ENCODE data around the gene NLGN1. TPM values are rescaled to one million over a fixed set of nuclear protein-coding genes. Genes with fewer than 3 reads are reported as not detected.

Gene NLGN1
- total RNA-seq, 4 donors from 2014 or later, result 2.2 to 5.8 (median 3.0) TPM

DNA sequence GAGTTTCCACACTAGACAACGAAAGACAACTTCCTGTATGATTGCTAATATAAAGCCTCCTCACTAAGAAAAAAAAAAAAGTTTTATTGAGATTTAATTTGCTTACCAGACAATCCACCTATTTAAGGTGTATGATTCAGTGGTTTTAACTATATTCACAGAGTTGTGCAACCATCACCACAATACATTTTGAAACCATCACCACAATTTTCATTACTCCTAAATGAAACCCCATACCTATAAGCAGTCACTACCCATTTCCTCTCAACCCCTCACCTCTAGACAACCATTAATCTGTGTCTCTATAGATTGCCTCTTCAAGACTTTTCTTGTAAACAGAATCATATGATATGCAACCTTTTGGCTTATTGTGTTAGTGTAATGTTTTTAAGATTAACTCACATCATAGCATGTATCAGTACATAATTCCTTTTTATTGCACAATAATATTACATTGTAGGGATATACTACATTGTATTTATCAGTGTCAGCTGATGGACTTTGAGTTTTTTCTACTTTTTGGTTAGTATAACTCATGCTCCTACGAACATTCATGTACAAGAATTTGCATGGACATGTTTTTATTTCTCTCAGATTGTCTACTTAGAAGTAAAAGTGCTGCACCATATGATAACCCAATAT lies 339.7 kb downstream of the NLGN1 start:
- Histone ChIP-seq H3K9me3 (no peaks in the 10 kb centered on the region), H3K27ac (no peak overlapping the region), H3K36me3 (no peaks in the 10 kb centered on the region), H3K4me1 (no peaks in the 10 kb centered on the region), H3K4me3 (no peak overlapping the region), H3K27me3 (no peaks in the 10 kb centered on the region)
- WGBS, result 65% methylated on average over 2 of the region's 2 CpGs
- TF ChIP-seq POLR2A (IDR thresholded peaks at IDR 0.05), result no peak
- TF ChIP-seq EP300 (IDR thresholded peaks at IDR 0.05), result no peak
- TF ChIP-seq, protein P1, sequence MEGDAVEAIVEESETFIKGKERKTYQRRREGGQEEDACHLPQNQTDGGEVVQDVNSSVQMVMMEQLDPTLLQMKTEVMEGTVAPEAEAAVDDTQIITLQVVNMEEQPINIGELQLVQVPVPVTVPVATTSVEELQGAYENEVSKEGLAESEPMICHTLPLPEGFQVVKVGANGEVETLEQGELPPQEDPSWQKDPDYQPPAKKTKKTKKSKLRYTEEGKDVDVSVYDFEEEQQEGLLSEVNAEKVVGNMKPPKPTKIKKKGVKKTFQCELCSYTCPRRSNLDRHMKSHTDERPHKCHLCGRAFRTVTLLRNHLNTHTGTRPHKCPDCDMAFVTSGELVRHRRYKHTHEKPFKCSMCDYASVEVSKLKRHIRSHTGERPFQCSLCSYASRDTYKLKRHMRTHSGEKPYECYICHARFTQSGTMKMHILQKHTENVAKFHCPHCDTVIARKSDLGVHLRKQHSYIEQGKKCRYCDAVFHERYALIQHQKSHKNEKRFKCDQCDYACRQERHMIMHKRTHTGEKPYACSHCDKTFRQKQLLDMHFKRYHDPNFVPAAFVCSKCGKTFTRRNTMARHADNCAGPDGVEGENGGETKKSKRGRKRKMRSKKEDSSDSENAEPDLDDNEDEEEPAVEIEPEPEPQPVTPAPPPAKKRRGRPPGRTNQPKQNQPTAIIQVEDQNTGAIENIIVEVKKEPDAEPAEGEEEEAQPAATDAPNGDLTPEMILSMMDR (IDR thresholded peaks at IDR 0.05), result no peak
- no peak for TF ChIP-seq POLR2AphosphoS5 (IDR thresholded peaks at IDR 0.05)
- DNase-seq (ENCODE audit: low spot score in 2 of 2), result no peak

DNA sequence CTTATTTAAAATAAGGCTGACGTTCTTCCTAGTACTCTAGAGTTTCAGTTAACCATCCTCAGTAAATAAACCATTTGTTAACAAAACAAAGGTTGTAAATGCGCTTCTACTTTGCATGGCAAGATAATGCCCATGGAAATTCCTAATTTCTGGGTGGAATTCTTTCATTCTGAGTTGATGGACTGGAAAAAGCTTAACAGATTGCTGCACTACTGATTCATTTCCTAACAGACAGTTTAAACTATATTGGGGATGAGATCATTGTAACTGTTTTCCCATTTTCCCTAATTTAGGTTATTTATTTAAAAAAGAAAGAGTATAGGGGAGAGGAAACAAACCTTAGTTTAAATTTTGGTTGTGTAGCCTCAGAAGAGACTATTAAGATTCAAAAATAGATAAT lies 342.2 kb downstream of the NLGN1 start:
- Histone ChIP-seq H3K36me3 (no peaks in the 10 kb centered on the region), H3K27me3 (no peaks in the 10 kb centered on the region), H3K9me3 (no peaks in the 10 kb centered on the region), H3K27ac (no peak overlapping the region), H3K4me1 (peaks cover 8% of the 10 kb centered on the region), H3K4me3 (no peak overlapping the region)
- WGBS, result 92% methylated on average over 2 of the region's 2 CpGs
- no peak for TF ChIP-seq EP300 (IDR thresholded peaks at IDR 0.05)
- no peak for DNase-seq (ENCODE audit: low spot score in 2 of 2)

DNA sequence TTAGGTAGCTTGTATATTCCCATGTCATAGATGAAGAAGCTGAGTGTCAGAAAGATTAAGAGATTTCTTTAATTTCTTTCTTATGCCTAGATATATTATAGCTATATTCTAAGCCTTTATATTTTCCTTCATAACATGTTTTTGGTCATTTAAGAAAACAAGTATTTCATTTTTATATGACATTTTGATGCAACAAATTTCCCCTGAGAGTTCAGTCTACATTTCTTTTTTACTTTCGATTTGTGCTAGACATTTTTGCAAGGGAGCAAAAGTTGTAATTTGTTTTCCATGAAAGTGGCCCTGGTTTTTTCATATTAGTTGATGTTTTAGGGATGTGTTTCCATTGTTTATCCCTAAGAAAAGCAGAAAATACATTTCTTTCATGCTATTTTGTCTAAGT lies 344.9 kb downstream of the NLGN1 start:
- H3K4me3 ChIP-seq, result peak overlapping the region; percentile 5
- no peak for TF ChIP-seq POLR2AphosphoS5 (IDR thresholded peaks at IDR 0.05)
- no peak for TF ChIP-seq POLR2A (IDR thresholded peaks at IDR 0.05)
- TF ChIP-seq, protein P1 (IDR thresholded peaks at IDR 0.05), result no peak
- TF ChIP-seq EP300 (IDR thresholded peaks at IDR 0.05), result no peak

DNA sequence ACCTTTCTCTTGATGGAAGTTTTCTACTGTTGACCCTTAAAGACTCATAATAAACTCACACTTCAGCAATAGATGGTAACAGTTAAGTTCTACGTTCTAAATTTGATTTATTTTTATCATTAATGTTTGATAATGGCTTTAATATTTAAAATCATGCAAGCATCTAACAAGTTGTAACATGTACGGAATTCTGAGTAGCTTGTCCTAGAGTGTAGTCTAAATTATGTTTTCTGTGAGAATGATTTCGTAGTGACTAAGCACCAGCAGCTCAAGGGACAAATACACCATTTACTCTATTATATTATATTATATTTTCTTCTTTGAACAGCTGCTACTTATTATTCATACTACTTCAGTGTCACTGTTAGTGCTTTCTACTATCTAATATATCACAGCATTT lies 345.6 kb downstream of the NLGN1 start:
- no peak for TF ChIP-seq EP300 (IDR thresholded peaks at IDR 0.05)
- TF ChIP-seq, protein P1 (IDR thresholded peaks at IDR 0.05), result no peak
- TF ChIP-seq POLR2AphosphoS5 (IDR thresholded peaks at IDR 0.05), result no peak
- TF ChIP-seq POLR2A (IDR thresholded peaks at IDR 0.05), result no peak
- no peak for DNase-seq (ENCODE audit: low spot score in 2 of 2)
- Histone ChIP-seq H3K9me3 (no peaks in the 10 kb centered on the region), H3K4me3 (peak overlapping the region; percentile 5), H3K27ac (no peak overlapping the region), H3K36me3 (no peaks in the 10 kb centered on the region), H3K27me3 (no peaks in the 10 kb centered on the region), H3K4me1 (peaks cover 8% of the 10 kb centered on the region)
- 34% methylated on average over 3 of the region's 3 CpGs for WGBS

More for the DNA sequence above, 344.9 kb downstream of the NLGN1 start:
- Histone ChIP-seq H3K27me3 (no peaks in the 10 kb centered on the region), H3K4me1 (peaks cover 8% of the 10 kb centered on the region), H3K9me3 (no peaks in the 10 kb centered on the region), H3K36me3 (no peaks in the 10 kb centered on the region), H3K27ac (no peak overlapping the region)
- 46% methylated on average over 1 of the region's 1 CpG for WGBS
- DNase-seq (ENCODE audit: low spot score in 2 of 2), result no peak

DNA sequence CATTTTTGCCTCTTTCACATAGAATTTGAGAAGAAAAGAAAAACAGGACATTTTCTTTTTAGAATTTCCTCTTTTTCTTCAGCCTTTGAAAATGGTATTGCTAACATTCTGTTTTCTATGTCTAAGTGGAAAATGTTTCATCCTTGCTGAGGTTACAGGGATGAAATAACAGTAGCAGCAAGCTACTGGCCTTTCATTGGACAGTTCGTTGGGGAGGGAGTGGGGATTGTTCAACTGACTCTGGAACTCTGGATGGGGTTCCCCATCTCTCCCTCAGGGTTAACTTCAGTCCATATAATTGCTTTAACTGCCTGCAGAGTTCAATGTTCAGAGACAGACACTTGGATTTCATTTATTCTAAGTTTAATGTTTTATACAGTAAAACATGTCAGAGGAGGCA lies 346.0 kb downstream of the NLGN1 start:
- H3K27ac ChIP-seq, result no peak overlapping the region
- no peak overlapping the region for H3K4me3 ChIP-seq
- H3K36me3 ChIP-seq, result no peaks in the 10 kb centered on the region
- WGBS, result 47% methylated on average over 1 of the region's 1 CpG
- no peak for TF ChIP-seq POLR2A (IDR thresholded peaks at IDR 0.05)
- TF ChIP-seq, protein P1 (IDR thresholded peaks at IDR 0.05), result no peak
- no peak for TF ChIP-seq EP300 (IDR thresholded peaks at IDR 0.05)
- TF ChIP-seq POLR2AphosphoS5 (IDR thresholded peaks at IDR 0.05), result no peak
- peaks cover 8% of the 10 kb centered on the region for H3K4me1 ChIP-seq
- no peak for DNase-seq (ENCODE audit: low spot score in 2 of 2)
- H3K27me3 ChIP-seq, result no peaks in the 10 kb centered on the region
- H3K9me3 ChIP-seq, result no peaks in the 10 kb centered on the region

DNA sequence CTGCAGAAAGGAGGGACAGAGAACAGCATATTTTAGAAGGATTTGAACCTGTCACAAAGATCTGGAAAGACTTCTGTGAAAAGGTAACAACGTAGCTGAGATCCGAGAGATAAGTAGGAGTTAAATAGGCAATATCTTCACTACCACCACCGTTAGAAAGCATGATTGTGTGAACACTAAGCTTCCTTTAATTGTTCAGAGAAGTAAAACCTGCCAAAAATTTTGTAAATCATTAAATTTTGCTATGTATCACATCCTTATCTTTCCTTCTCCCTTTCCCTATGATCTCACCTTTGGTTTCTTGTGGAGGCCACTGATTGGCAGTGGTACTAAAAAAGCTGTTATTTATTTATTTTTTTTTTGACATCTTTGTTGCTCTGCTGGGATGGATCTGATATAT lies 346.9 kb downstream of the NLGN1 start:
- Histone ChIP-seq H3K27me3 (no peaks in the 10 kb centered on the region), H3K27ac (no peak overlapping the region), H3K4me1 (peaks cover 8% of the 10 kb centered on the region), H3K9me3 (no peaks in the 10 kb centered on the region), H3K36me3 (no peaks in the 10 kb centered on the region), H3K4me3 (no peak overlapping the region)
- WGBS, result 57% methylated on average over 3 of the region's 3 CpGs
- DNase-seq (ENCODE audit: low spot score in 2 of 2), result no peak
- no peak for TF ChIP-seq EP300 (IDR thresholded peaks at IDR 0.05)
- TF ChIP-seq POLR2AphosphoS5 (IDR thresholded peaks at IDR 0.05), result no peak
- TF ChIP-seq, protein P1 (IDR thresholded peaks at IDR 0.05), result no peak
- no peak for TF ChIP-seq POLR2A (IDR thresholded peaks at IDR 0.05)

Measured in suprapubic skin (tissue), 4 donors.